ENCODE data around the gene ELP2. TPM values are rescaled to one million over a fixed set of nuclear protein-coding genes. Genes with fewer than 3 reads are reported as not detected.
"Not testable (repeated sequence)": the region's sequence is repeated elsewhere in the genome, so short reads cannot be mapped to it uniquely, and the experiment has no call there.

The ELP2 gene
- total RNA-seq, 1 donor from 2014 or later, result 143 TPM

DNA sequence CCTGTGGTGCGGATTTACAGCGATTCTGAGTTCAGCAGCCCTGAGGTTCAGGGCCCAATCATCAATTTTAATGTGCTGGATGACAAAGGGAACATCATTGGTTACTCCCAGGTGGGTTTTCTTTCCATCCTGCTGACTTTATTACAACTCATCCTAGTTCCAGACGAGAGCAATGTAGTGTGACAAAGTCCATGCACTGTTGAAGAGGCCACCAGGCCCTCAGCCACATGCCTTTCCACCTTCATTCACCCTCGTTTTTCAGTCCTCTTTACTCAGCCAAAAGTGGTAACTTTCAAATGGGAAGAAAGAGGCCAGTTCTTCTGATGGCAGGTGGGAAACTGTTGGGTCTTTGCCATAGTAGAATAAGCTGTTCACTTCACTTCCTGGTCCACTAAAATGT is 75.5 kb downstream of the ELP2 start:
- no peaks in the 10 kb centered on the region for H3K27me3 Mint-ChIP-seq (ENCODE audit: low read depth)
- H3K27ac Mint-ChIP-seq, result no peak overlapping the region
- peaks cover 14% of the 10 kb centered on the region for H3K36me3 Mint-ChIP-seq
- H3K4me1 Mint-ChIP-seq, result no peaks in the 10 kb centered on the region
- H3K9me3 Mint-ChIP-seq, result peaks cover 17% of the 10 kb centered on the region
- H3K4me3 Mint-ChIP-seq, result no peak overlapping the region
- no peak for DNase-seq (ENCODE audit: low spot score in 2 of 2, unreplicated experiment in 2 of 2)
- TF ChIP-seq CTCF (IDR thresholded peaks at IDR 0.05; ENCODE audit: unreplicated experiment), result no peak

GRCh38 chr18:36207303-36207702 is 77.6 kb downstream of the ELP2 start:
- DNase-seq (ENCODE audit: low spot score in 2 of 2, unreplicated experiment in 2 of 2), result no peak
- H3K27me3 Mint-ChIP-seq (ENCODE audit: low read depth), result no peaks in the 10 kb centered on the region
- no peak overlapping the region for H3K27ac Mint-ChIP-seq
- H3K4me1 Mint-ChIP-seq, result peaks cover under 1% of the 10 kb centered on the region
- H3K4me3 Mint-ChIP-seq, result no peak overlapping the region
- no peak for TF ChIP-seq CTCF (IDR thresholded peaks at IDR 0.05; ENCODE audit: unreplicated experiment)
- peaks cover 14% of the 10 kb centered on the region for H3K36me3 Mint-ChIP-seq
- peaks cover 17% of the 10 kb centered on the region for H3K9me3 Mint-ChIP-seq

DNA sequence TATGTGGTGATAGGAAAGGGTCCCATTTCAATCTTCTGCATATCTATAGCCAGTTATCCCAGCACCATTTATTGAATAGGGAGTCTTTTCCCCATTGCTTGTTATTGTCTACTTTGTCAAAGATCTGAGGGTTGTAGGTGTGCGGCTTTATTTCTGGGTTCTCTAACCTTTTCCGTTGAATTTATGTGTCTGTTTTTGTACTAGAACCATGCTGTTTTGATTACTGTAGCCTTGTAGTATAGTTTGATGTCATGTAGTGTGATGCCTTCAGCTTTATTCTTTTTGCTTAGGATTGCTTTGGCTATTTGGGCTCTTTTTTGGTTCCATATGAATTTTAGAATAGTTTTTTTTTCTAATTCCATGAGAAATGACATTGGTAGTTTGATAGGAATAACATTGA is 78.3 kb downstream of the ELP2 start:
- Mint-ChIP-seq H3K36me3 (peaks cover 14% of the 10 kb centered on the region), H3K9me3 (peaks cover 17% of the 10 kb centered on the region)
- H3K27me3 Mint-ChIP-seq (ENCODE audit: low read depth); H3K27ac Mint-ChIP-seq; H3K4me3 Mint-ChIP-seq; H3K4me1 Mint-ChIP-seq; DNase-seq (ENCODE audit: low spot score in 2 of 2, unreplicated experiment in 2 of 2): not testable (repeated sequence)

DNA sequence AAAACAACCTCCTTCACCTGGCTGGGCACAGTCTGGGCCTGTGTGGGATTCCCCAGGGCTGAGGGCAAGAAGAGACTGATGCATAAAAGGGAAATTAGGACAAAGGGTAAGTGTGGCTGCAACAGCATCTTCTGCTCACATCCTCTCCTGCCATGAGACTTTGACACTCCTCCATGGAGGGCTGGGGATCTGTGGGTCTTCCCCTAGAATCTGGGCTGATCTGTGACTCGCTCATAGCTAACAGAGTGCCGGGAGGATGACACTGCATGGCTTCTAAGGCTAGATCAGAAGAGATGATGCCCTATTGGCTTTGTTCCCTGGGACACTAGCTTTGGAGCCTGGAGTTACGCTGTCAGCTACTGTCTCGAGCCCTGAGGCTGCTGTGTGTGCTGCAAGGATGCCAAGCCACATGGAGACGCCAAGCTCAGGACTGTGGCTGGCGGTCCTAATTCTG is 81.9 kb downstream of the ELP2 start:
- no peak overlapping the region for H3K4me3 Mint-ChIP-seq
- H3K9me3 Mint-ChIP-seq, result peaks cover 17% of the 10 kb centered on the region
- no peak overlapping the region for H3K27ac Mint-ChIP-seq
- peaks cover 14% of the 10 kb centered on the region for H3K36me3 Mint-ChIP-seq
- no peak for TF ChIP-seq CTCF (IDR thresholded peaks at IDR 0.05; ENCODE audit: unreplicated experiment)
- H3K27me3 Mint-ChIP-seq (ENCODE audit: low read depth), result no peaks in the 10 kb centered on the region
- peaks cover 8% of the 10 kb centered on the region for H3K4me1 Mint-ChIP-seq
- no peak for DNase-seq (ENCODE audit: low spot score in 2 of 2, unreplicated experiment in 2 of 2)

DNA sequence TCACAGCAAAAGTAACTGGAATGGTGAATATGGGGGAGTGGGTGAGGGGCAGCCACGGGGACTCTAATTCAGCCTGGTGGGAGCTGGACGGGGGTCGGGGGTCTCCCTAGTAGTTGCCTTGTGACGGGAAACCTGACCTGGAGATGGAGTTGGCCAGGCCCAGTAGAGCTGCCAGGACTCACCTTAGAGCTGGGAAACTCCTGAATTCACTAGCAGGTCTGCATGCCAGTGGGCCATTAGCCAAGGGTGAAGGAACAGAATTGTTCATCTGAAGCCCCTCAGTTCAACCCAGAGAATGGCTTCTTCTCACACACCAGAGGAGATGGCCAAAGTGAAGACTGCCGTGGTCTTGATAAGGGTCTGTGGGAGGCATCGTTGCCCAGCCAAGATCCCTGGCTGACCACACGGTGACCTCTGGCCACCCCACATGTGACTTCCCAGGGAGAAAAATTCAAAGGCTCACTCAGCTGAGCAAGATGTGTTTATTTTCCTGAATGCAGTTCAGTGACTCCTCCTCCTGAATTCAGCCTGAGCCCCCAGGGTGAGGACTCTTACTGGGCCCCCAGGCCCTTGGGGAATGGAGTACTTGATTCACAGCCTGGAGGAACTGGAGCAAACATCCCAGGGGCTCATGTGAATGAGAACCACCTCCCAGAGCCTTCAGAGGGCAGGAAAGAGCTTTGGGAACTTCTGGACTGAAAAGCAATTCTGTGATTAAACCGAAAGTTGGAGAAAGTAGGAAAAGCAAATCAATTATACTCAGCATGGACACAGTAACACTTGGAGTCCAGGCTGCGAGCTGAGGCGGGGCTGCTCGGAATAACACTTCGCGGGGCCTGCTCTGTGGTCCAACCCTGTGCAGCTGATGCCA is 82.8 kb downstream of the ELP2 start:
- peaks cover 13% of the 10 kb centered on the region for H3K9me3 Mint-ChIP-seq
- DNase-seq (ENCODE audit: low spot score in 2 of 2, unreplicated experiment in 2 of 2), result no peak

More for the DNA sequence above, 82.8 kb downstream of the ELP2 start:
- Mint-ChIP-seq H3K27me3 (ENCODE audit: low read depth) (no peaks in the 10 kb centered on the region), H3K4me3 (no peak overlapping the region), H3K4me1 (peaks cover 8% of the 10 kb centered on the region), H3K36me3 (peaks cover 13% of the 10 kb centered on the region), H3K27ac (peak overlapping the region; percentile 51)
- no peak for TF ChIP-seq CTCF (IDR thresholded peaks at IDR 0.05; ENCODE audit: unreplicated experiment)

Measured in mesothelial cell of epicardium (in vitro differentiated cells).